ENCODE data around the gene ADAMTS17. TPM values are rescaled to one million over a fixed set of nuclear protein-coding genes. Genes with fewer than 3 reads are reported as not detected.

ADAMTS17 gene
- total RNA-seq, 2 donors from 2014 or later = 4.0 to 6.8 TPM

GRCh38 chr15:100318880-100319279 is 22.9 kb downstream of the ADAMTS17 start:
- intact Hi-C loops (cut with DNase I) = loop anchor here in 1 of 2 donors (10.0 kb wide), 1 partner anchor 204 kb away; no protein-coding TSS in a partner anchor
- no peak for DNase-seq (ENCODE audit: low spot score)

GRCh38 chr15:100314809-100315400 is 26.9 kb downstream of the ADAMTS17 start:
- no peak for DNase-seq (ENCODE audit: low spot score)
- intact Hi-C loops (cut with DNase I) = loop anchor here in 1 of 2 donors (10.0 kb wide), 1 partner anchor 200 kb away; no protein-coding TSS in a partner anchor

- no peak for DNase-seq (ENCODE audit: low spot score)
- intact Hi-C loops (cut with DNase I) = loop anchor here in 1 of 2 donors (10.0 kb wide), 1 partner anchor 197 kb away; no protein-coding TSS in a partner anchor
These were observed 29.8 kb downstream of the ADAMTS17 start for GRCh38 chr15:100311833-100312476.

GRCh38 chr15:100311154-100311625 is 30.6 kb downstream of the ADAMTS17 start:
- DNase-seq (ENCODE audit: low spot score) = no peak
- intact Hi-C loops (cut with DNase I) = loop anchor here in 1 of 2 donors (10.0 kb wide), 1 partner anchor 196 kb away; no protein-coding TSS in a partner anchor

- intact Hi-C loops (cut with DNase I) = loop anchor here in 1 of 2 donors (10.0 kb wide), 1 partner anchor 196 kb away; no protein-coding TSS in a partner anchor
- no peak for DNase-seq (ENCODE audit: low spot score)
These were observed 31.1 kb downstream of the ADAMTS17 start for GRCh38 chr15:100310513-100311153.

GRCh38 chr15:100310041-100310405 is 31.8 kb downstream of the ADAMTS17 start:
- intact Hi-C loops (cut with DNase I) = loop anchor here in 1 of 2 donors (10.0 kb wide), 1 partner anchor 195 kb away; no protein-coding TSS in a partner anchor
- no peak for DNase-seq (ENCODE audit: low spot score)

GRCh38 chr15:100309109-100310040 is 32.4 kb downstream of the ADAMTS17 start:
- intact Hi-C loops (cut with DNase I) = loop anchor here in 1 of 2 donors (10.0 kb wide), 1 partner anchor 195 kb away; no protein-coding TSS in a partner anchor
- no peak for DNase-seq (ENCODE audit: low spot score)

- intact Hi-C loops (cut with DNase I) = no loop called here
- DNase-seq (ENCODE audit: low spot score) = no peak
These were observed 33.2 kb downstream of the ADAMTS17 start for GRCh38 chr15:100308608-100309007.

- no peak for DNase-seq (ENCODE audit: low spot score)
- intact Hi-C loops (cut with DNase I) = no loop called here
These were observed 33.6 kb downstream of the ADAMTS17 start for GRCh38 chr15:100308213-100308600.

GRCh38 chr15:100307241-100308212 is 34.2 kb downstream of the ADAMTS17 start:
- intact Hi-C loops (cut with DNase I) = loop anchor here in 1 of 2 donors (1.0 kb wide), 1 partner anchor 9 kb away; no protein-coding TSS in a partner anchor
- DNase-seq (ENCODE audit: low spot score) = no peak

- DNase-seq (ENCODE audit: low spot score) = no peak
- intact Hi-C loops (cut with DNase I) = no loop called here
These were observed 35.7 kb downstream of the ADAMTS17 start for GRCh38 chr15:100306098-100306497.

GRCh38 chr15:100301910-100302431 is 39.8 kb downstream of the ADAMTS17 start:
- no peak for DNase-seq (ENCODE audit: low spot score)
- intact Hi-C loops (cut with DNase I) = no loop called here

- no peak for DNase-seq (ENCODE audit: low spot score)
- intact Hi-C loops (cut with DNase I) = no loop called here
These were observed 43.5 kb downstream of the ADAMTS17 start for GRCh38 chr15:100298257-100298656.

GRCh38 chr15:100297812-100298211 is 44.0 kb downstream of the ADAMTS17 start:
- intact Hi-C loops (cut with DNase I) = no loop called here
- no peak for DNase-seq (ENCODE audit: low spot score)

GRCh38 chr15:100295939-100296565 is 45.7 kb downstream of the ADAMTS17 start:
- no peak for DNase-seq (ENCODE audit: low spot score)
- intact Hi-C loops (cut with DNase I) = no loop called here

- DNase-seq (ENCODE audit: low spot score) = no peak
- intact Hi-C loops (cut with DNase I) = no loop called here
These were observed 49.8 kb downstream of the ADAMTS17 start for GRCh38 chr15:100292010-100292409.

GRCh38 chr15:100291106-100291505 is 50.7 kb downstream of the ADAMTS17 start:
- no peak for DNase-seq (ENCODE audit: low spot score)

More at GRCh38 chr15:100291106-100291505, 50.7 kb downstream of the ADAMTS17 start:
- intact Hi-C loops (cut with DNase I) = no loop called here
